Lung (tissue), 12 donors: ENCODE data around the gene SGCA. TPM values are rescaled to one million over a fixed set of nuclear protein-coding genes. Genes with fewer than 3 reads are reported as not detected.

Experiments used
- ATAC-seq: fragments of 200-7000 bp; cut with Tn5 transposase; one replicate; pipeline ENCODE4 v1.9.1; 2020; ENCODE audit warnings: moderate number of reproducible peaks; ENCODE audit not compliant: insufficient read depth, low FRiP score
- DNase-seq, 3 donors: peaks; one replicate each; pipeline ENCODE4 v3.0.0-alpha.2; 2013 to 2017
- H3K27ac ChIP-seq, 2 donors: one replicate each; pipeline ENCODE4 v1.5.1; 2013; ENCODE audit warnings: mild to moderate bottlenecking in 2 of 2, moderate library complexity in 2 of 2, control low read depth in 1 of 2, inconsistent platforms in 1 of 2, low read depth in 1 of 2, low read length in 1 of 2
- H3K27me3 ChIP-seq, 3 donors: one replicate each; pipeline ENCODE4 v1.5.1; 2013; ENCODE audit warnings: low read length in 2 of 3; ENCODE audit not compliant: control insufficient read depth in 3 of 3, insufficient read depth in 3 of 3
- H3K36me3 ChIP-seq, 4 donors: one replicate each; pipeline ENCODE4 v1.5.1; 2013; ENCODE audit warnings: low read length in 4 of 4, mild to moderate bottlenecking in 1 of 4, moderate library complexity in 1 of 4; ENCODE audit not compliant: control insufficient read depth in 4 of 4, insufficient read depth in 4 of 4
- H3K4me1 ChIP-seq, 5 donors: one replicate each; pipeline ENCODE4 v1.5.1; 2013; ENCODE audit warnings: low read length in 5 of 5, mild to moderate bottlenecking in 2 of 5, moderate library complexity in 1 of 5; ENCODE audit not compliant: control insufficient read depth in 5 of 5, insufficient read depth in 5 of 5
- H3K4me3 ChIP-seq: one replicate; pipeline ENCODE4 v1.5.1; 2013; ENCODE audit warnings: mild to moderate bottlenecking, control low read depth, moderate library complexity
- H3K9ac ChIP-seq, 2 donors: one replicate each; pipeline ENCODE4 v1.5.1; 2013; ENCODE audit warnings: low read length in 2 of 2, control low read depth in 1 of 2; ENCODE audit not compliant: insufficient read depth in 1 of 2
- H3K9me3 ChIP-seq, 4 donors: one replicate each; pipeline ENCODE4 v1.5.1; 2013; ENCODE audit warnings: low read length in 3 of 4, mild to moderate bottlenecking in 1 of 4, moderate library complexity in 1 of 4; ENCODE audit not compliant: control insufficient read depth in 4 of 4, insufficient read depth in 3 of 4
- CTCF ChIP-seq: IDR thresholded peaks from 2 replicates; pipeline ENCODE4 v1.5.1; 2012; ENCODE audit warnings: mild to moderate bottlenecking; ENCODE audit errors: control extremely low read depth, extremely low read depth
- WGBS, 2 donors: extraction: QIAGEN DNeasy Blood & Tissue Kit; methylation state at CpG; one replicate each; pipeline ENCODE4 v1.1.7; 2013; 5-methylcytosine and 5-hydroxymethylcytosine counted together
- polyA plus RNA-seq, 2 donors: library from polyadenylated mRNA; stranded (reverse); fragments of 200-250 nt; gene quantifications; one replicate each; pipeline ENCODE4 v1.2.1, GENCODE V29; 2013
- total RNA-seq, 2 donors: library from RNA; depleted of rRNA in 1 of 2; stranded (reverse); fragments of >200 nt in 1 of 2; gene quantifications; one replicate each; pipeline ENCODE4 v1.2.1, GENCODE V29; 2014 to 2021
- donor health status: control.
- donor health status: control.
- donor health status: Bipolar disorder and iron deficiency.
- donor health status: healthy.
- donor health status: DM: yes; HTN: yes; CAD: no.

Gene SGCA
- total and polyA plus RNA-seq, 4 donors = 5.0 to 19.4 (median 14.0) TPM

DNA sequence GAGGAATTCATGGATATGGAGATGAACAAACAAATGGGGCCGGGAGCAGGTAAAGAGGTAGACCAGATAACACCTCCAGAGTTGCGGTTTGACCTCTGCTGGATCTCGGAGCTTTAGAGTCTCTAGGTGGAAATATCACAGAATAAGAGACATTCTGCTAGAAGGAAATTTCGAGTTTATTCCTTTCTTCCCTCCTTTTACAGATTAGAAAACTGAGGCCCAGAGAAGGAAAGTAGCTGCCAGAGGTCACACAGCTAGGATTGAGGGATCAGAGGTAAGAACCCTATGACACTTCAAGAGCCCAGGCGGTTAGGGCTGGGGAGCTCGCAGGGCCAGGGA, 43.3 kb downstream of the SGCA start:
- H3K4me1 ChIP-seq = peaks cover 0 to 82% (median 57%) of the 10 kb centered on the region in 5 donors
- no peaks in the 10 kb centered on the region for H3K27me3 ChIP-seq
- H3K9ac ChIP-seq = peak overlapping the region in 1 of 2 donors; percentile 46
- 83 to 94% methylated on average over 6 of the region's 6 CpGs for WGBS, 2 donors
- H3K36me3 ChIP-seq = no peaks in the 10 kb centered on the region
- no peak for TF ChIP-seq CTCF
- H3K27ac ChIP-seq = peak overlapping the region in 1 of 2 donors; percentile 26
- no peaks in the 10 kb centered on the region for H3K9me3 ChIP-seq
- no peak for DNase-seq
- H3K4me3 ChIP-seq = no peak overlapping the region
- no peak for ATAC-seq

DNA sequence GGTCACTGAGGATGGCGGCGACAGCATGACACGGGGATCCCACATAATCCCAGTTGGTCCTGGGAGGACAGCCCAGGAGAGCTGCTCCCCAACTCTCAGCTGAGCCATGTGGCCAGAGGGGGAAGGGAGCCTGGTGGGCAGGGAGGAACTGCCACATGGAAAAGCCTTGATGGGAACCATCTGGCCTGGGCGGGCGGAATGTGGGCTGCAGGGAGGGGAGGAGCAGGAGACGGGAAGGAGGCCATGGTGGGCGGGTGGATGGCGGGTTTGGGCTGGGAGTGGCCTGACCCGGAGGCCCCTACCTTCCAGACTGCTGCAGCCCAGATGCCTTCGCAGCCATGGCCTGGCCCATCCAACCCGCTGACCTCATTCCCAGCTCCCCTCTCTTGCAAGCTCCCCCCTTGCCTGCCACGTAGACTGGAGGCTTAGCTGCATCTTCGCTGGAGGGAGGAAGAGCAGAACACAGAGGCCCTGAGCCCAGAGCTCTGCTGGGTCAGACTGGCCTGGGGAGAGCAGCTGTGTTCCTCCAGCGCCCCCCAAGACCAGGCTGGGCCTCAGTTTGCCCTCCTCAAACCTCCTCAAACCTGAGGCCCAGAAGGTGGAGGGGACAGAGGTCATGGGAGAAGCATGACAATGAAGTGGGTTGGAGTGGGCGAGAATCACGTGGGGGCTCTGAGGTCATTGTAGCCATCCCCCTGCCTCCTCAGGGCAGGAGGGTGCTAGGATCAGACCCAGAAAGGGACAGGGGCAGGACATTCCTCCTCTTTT, 43.9 kb downstream of the SGCA start:
- peak; percentile 98 to 99 (median 98) for DNase-seq
- TF ChIP-seq CTCF = no peak
- Histone ChIP-seq H3K9me3 (no peaks in the 10 kb centered on the region), H3K9ac (peak overlapping the region; percentile 12 to 93), H3K27ac (peak overlapping the region; percentile 36 to 84), H3K27me3 (no peaks in the 10 kb centered on the region), H3K4me1 (peaks cover 0 to 76% (median 51%) of the 10 kb centered on the region in 5 donors), H3K36me3 (no peaks in the 10 kb centered on the region), H3K4me3 (no peak overlapping the region)
- 66 to 68% methylated on average over 16 of the region's 16 CpGs for WGBS, 2 donors
- ATAC-seq = peak; percentile 64

GRCh38 chr17:50210240-50211225, 44.7 kb downstream of the SGCA start:
- peak overlapping the region; percentile 36 to 84 for H3K27ac ChIP-seq
- WGBS, 2 donors = 42 to 56% methylated on average over 26 of the region's 26 CpGs
- peak overlapping the region; percentile 12 to 93 for H3K9ac ChIP-seq
- no peaks in the 10 kb centered on the region for H3K36me3 ChIP-seq
- ATAC-seq (peak; percentile 38), DNase-seq (peak; percentile 87 to 90 (median 88))
- H3K4me3 ChIP-seq = no peak overlapping the region
- no peaks in the 10 kb centered on the region for H3K27me3 ChIP-seq
- no peaks in the 10 kb centered on the region for H3K9me3 ChIP-seq
- H3K4me1 ChIP-seq = peaks cover 0 to 67% (median 44%) of the 10 kb centered on the region in 5 donors
- no peak for TF ChIP-seq CTCF
